ENCODE results near the gene TERB2.
"Not testable (repeated sequence)": the region's sequence is repeated elsewhere in the genome, so short reads cannot be mapped to it uniquely, and the experiment has no call there.

TERB2 gene

GRCh38 chr15:45003731-45004410 is 47.4 kb downstream of the TERB2 start:
- DNase-seq (ENCODE audit: low spot score): not testable (repeated sequence)

GRCh38 chr15:45004590-45005175 is 48.2 kb downstream of the TERB2 start:
- DNase-seq (ENCODE audit: low spot score): not testable (repeated sequence)

GRCh38 chr15:45009046-45009445 is 52.6 kb downstream of the TERB2 start:
- DNase-seq (ENCODE audit: low spot score): no peak

- DNase-seq (ENCODE audit: low spot score): not testable (repeated sequence)
Measured at GRCh38 chr15:45015114-45015513, 58.6 kb downstream of the TERB2 start.

GRCh38 chr15:45020222-45020900 is 63.9 kb downstream of the TERB2 start:
- DNase-seq (ENCODE audit: low spot score): not testable (repeated sequence)

GRCh38 chr15:45020901-45021259 is 64.4 kb downstream of the TERB2 start:
- not testable (repeated sequence) for DNase-seq (ENCODE audit: low spot score)

- DNase-seq (ENCODE audit: low spot score): peak; percentile 28
Measured at GRCh38 chr15:45021348-45021747, 64.9 kb downstream of the TERB2 start.

GRCh38 chr15:45022871-45023658 is 66.6 kb downstream of the TERB2 start, which contains the start of gene SORD:
Gene SORD, plus strand, starts transcription at chr15:45023195. Its CDS starts 89 bp downstream, at chr15:45023284.
- peak; percentile 87 for DNase-seq (ENCODE audit: low spot score)

- DNase-seq (ENCODE audit: low spot score): peak; percentile 81
Measured at GRCh38 chr15:45023659-45024225, 67.3 kb downstream of the TERB2 start.

GRCh38 chr15:45024649-45025048 is 68.2 kb downstream of the TERB2 start:
- not testable (repeated sequence) for DNase-seq (ENCODE audit: low spot score)

GRCh38 chr15:45025627-45026026 is 69.1 kb downstream of the TERB2 start:
- DNase-seq (ENCODE audit: low spot score): not testable (repeated sequence)

- DNase-seq (ENCODE audit: low spot score): no peak
Measured at GRCh38 chr15:45026651-45027190, 70.2 kb downstream of the TERB2 start.

GRCh38 chr15:45027220-45027619 is 70.7 kb downstream of the TERB2 start:
- DNase-seq (ENCODE audit: low spot score): no peak
